Ovary (tissue), 9 donors: ENCODE data around the gene AK9. TPM values are rescaled to one million over a fixed set of nuclear protein-coding genes. Genes with fewer than 3 reads are reported as not detected.

Experiments
- DNase-seq, 5 donors: peaks; one replicate each; pipeline ENCODE4 v3.0.0-alpha.2; 2019 to 2020
- H3K27ac ChIP-seq, 2 donors: fragments of 200-600 bp; one replicate each; pipeline versions ENCODE4 v1.5.1 to v1.8.0; 2019 to 2022
- H3K27me3 ChIP-seq: fragments of 200-600 bp; one replicate; pipeline ENCODE4 v1.8.0; 2022
- H3K36me3 ChIP-seq: fragments of 200-600 bp; sonication (generic); one replicate; pipeline ENCODE4 v1.5.1; 2019
- H3K4me1 ChIP-seq: one replicate; pipeline ENCODE4 v1.8.1; 2013; ENCODE audit warnings: mild to moderate bottlenecking, moderate library complexity; ENCODE audit not compliant: insufficient read depth
- H3K4me3 ChIP-seq: fragments of 200-600 bp; sonication (generic); one replicate; pipeline ENCODE4 v1.5.1; 2017
- H3K9me3 ChIP-seq, 2 donors: fragments of 200-600 bp in 1 of 2; sonication (generic) in 1 of 2; one replicate each; pipeline versions ENCODE4 v1.5.1 to v1.8.1; 2013 to 2019; ENCODE audit warnings: mild to moderate bottlenecking in 1 of 2, moderate library complexity in 1 of 2
- CTCF ChIP-seq, 3 donors: fragments of 450-650 bp in 2 of 3; fragments of 200-600 bp in 1 of 3; IDR thresholded peaks; one replicate each; pipeline versions ENCODE4 v1.5.1 to v1.8.0; 2016 to 2022; ENCODE audit warnings: antibody characterized with exemption in 3 of 3, mild to moderate bottlenecking in 1 of 3
- EP300 ChIP-seq: sonication (generic); formaldehyde crosslinking; IDR thresholded peaks from one replicate; pipeline ENCODE4 v1.6.1; 2017; ENCODE audit warnings: antibody characterized with exemption
- POLR2A ChIP-seq: fragments of 450-650 bp; IDR thresholded peaks from one replicate; pipeline ENCODE4 v1.6.1; 2017; ENCODE audit warnings: antibody characterized with exemption, mild to moderate bottlenecking, moderate library complexity
- WGBS, 3 donors: extraction: QIAGEN DNeasy Blood & Tissue Kit in 1 of 3; methylation state at CpG; one replicate each; pipeline versions ENCODE4 v1.1.5 to v1.1.7; 2013 to 2017; 5-methylcytosine and 5-hydroxymethylcytosine counted together
- intact Hi-C, 4 donors: fragments of 100-400 bp; cut with DNase I; formaldehyde crosslinking; loops; one replicate each; pipeline versions ENCODE4 v1.11.0 to v1.15.1; 2022 to 2023
- polyA plus RNA-seq, 2 donors: library from polyadenylated mRNA; stranded (reverse); fragments of 200-250 nt in 1 of 2; fragments of 350-450 nt in 1 of 2; fragmentation: Illumina TruSeq in 1 of 2; extraction: RNeasy Lipid Tissue Mini Kit (QIAGEN cat#74804) in 1 of 2; gene quantifications; one replicate each; pipeline ENCODE4 v1.2.3, GENCODE V29; 2013 to 2014
- total RNA-seq, 7 donors: library from RNA; depleted of rRNA in 2 of 7; stranded (reverse); fragments of >200 nt in 2 of 7; fragmentation: NEBNext Ultra II Directional in 3 of 7; extraction: Animal tissue kit (Norgen Biotek cat#: 25700) in 3 of 7; gene quantifications; one replicate each; pipeline versions ENCODE4 v1.1.0 to v1.2.4, GENCODE V29; 2016 to 2023
- donor health status: DM: no; HTN: no; CAD: no; lungs with moderate emphysema.
- donor health status: DM: no; HTN: no; CAD: no.
- donor health status: Bipolar disorder and iron deficiency.
- donor health status: DM: yes; HTN: yes; CAD: no.
- donor health status: DM: no; HTN: no; CAD: no.
- donor health status: DM: yes; HTN: yes; CAD: no.

The AK9 gene
- total and polyA plus RNA-seq, 9 donors = 2.9 to 17.5 (median 9.2) TPM

- intact Hi-C loops = loop anchor here in 2 of 4 donors (5.0 kb wide), 2 partner anchors 350 to 685 kb away; no protein-coding TSS in a partner anchor
- Histone ChIP-seq H3K36me3 (no peaks in the 10 kb centered on the region), H3K27ac (no peak overlapping the region), H3K9me3 (no peaks in the 10 kb centered on the region), H3K4me3 (no peak overlapping the region), H3K4me1 (peaks cover 2% of the 10 kb centered on the region), H3K27me3 (no peaks in the 10 kb centered on the region)
- no peak for DNase-seq
- WGBS, 3 donors = 67 to 75% (median 70%) methylated on average over 4 of the region's 4 CpGs
- TF ChIP-seq CTCF (IDR thresholded peaks at IDR 0.05) (no peak), EP300 (no peak), POLR2A (no peak)
These were observed 11.8 kb upstream of the AK9 start for GRCh38 chr6:109702791-109703190.

GRCh38 chr6:109701774-109702173 is 10.8 kb upstream of the AK9 start:
- peaks cover 2% of the 10 kb centered on the region for H3K4me1 ChIP-seq
- no peak overlapping the region for H3K4me3 ChIP-seq
- H3K36me3 ChIP-seq = no peaks in the 10 kb centered on the region
- H3K27ac ChIP-seq = no peak overlapping the region
- WGBS, 3 donors = 92 to 95% (median 94%) methylated on average over 2 of the region's 2 CpGs
- H3K9me3 ChIP-seq = no peaks in the 10 kb centered on the region
- intact Hi-C loops = loop anchor here in 2 of 4 donors (5.0 kb wide), 2 partner anchors 351 to 686 kb away; no protein-coding TSS in a partner anchor
- DNase-seq = no peak
- TF ChIP-seq POLR2A = no peak
- TF ChIP-seq EP300 = no peak
- no peak for TF ChIP-seq CTCF (IDR thresholded peaks at IDR 0.05)
- H3K27me3 ChIP-seq = no peaks in the 10 kb centered on the region

- WGBS, 3 donors = 90 to 92% (median 91%) methylated on average over 4 of the region's 4 CpGs
These were observed 10.2 kb upstream of the AK9 start for GRCh38 chr6:109701221-109701620.

GRCh38 chr6:109696355-109696754 is 5.4 kb upstream of the AK9 start:
- Histone ChIP-seq H3K4me1 (no peaks in the 10 kb centered on the region), H3K27ac (no peak overlapping the region), H3K27me3 (no peaks in the 10 kb centered on the region), H3K4me3 (no peak overlapping the region), H3K9me3 (no peaks in the 10 kb centered on the region), H3K36me3 (no peaks in the 10 kb centered on the region)
- intact Hi-C loops = loop anchor here in 1 of 4 donors (10.0 kb wide), 1 partner anchor 502 kb away; no protein-coding TSS in a partner anchor
- TF ChIP-seq EP300 (no peak), POLR2A (no peak), CTCF (IDR thresholded peaks at IDR 0.05) (no peak)
- no peak for DNase-seq
- 95 to 97% (median 97%) methylated on average over 5 of the region's 5 CpGs for WGBS, 3 donors

More at GRCh38 chr6:109701221-109701620, 10.2 kb upstream of the AK9 start:
- no peaks in the 10 kb centered on the region for H3K36me3 ChIP-seq
- no peak for DNase-seq
- no peaks in the 10 kb centered on the region for H3K9me3 ChIP-seq
- H3K4me3 ChIP-seq = no peak overlapping the region
- TF ChIP-seq POLR2A = no peak
- no peak for TF ChIP-seq CTCF (IDR thresholded peaks at IDR 0.05)
- TF ChIP-seq EP300 = no peak
- H3K4me1 ChIP-seq = peaks cover 2% of the 10 kb centered on the region
- no peak overlapping the region for H3K27ac ChIP-seq
- intact Hi-C loops = loop anchor here in 2 of 4 donors (5.0 kb wide), 2 partner anchors 351 to 686 kb away; no protein-coding TSS in a partner anchor
- no peaks in the 10 kb centered on the region for H3K27me3 ChIP-seq
